Activated CD4-positive, alpha-beta T cell treated with anti-CD3 and anti-CD28 coated beads for 24 hours (primary cell): ENCODE measurements around the gene CREB3.

Experiments used
- DNase-seq, 2 donors: peaks; one replicate each; pipeline ENCODE4 v3.0.0-alpha.2; 2020; ENCODE audit warnings: low read depth in 2 of 2

CREB3 gene

DNA sequence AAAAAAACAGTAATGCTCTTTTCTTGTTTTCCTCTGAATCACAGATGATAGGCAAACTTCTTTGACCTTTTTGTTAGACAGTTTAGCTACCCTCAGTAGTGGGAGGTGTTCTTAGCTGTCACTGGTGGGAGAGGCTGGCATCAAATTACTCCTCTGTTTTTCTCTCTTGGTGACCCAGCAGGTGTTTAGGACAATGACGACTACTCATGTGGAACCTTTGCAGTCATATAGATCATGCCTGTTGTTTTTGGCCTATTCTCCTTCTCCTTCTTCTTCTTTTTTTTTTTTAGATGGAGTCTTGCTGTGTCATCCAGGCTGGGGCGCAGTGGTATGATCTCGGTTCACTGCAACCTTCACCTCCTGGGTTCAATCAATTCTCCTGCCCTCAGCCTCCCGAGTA is 43.6 kb downstream of the CREB3 start:
- no peak for DNase-seq

DNA sequence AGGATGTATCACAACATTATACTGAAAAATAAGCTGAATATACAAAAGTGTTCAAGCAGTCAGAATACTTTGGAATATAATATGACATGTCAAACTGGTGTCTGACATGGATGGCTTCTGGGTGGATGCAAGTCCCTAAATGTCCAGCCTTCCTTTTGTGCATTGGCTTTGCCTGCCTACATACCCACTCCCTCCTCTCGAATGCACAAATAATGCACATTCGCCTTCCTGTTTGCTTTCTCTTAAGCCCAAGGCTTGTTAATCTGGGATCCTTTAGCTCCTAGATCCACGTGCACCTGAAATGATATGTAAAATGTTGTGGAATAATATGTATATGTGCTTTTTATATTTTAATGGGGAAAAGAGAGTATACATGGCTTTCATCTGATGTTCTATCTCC is 46.0 kb downstream of the CREB3 start:
- no peak for DNase-seq

DNA sequence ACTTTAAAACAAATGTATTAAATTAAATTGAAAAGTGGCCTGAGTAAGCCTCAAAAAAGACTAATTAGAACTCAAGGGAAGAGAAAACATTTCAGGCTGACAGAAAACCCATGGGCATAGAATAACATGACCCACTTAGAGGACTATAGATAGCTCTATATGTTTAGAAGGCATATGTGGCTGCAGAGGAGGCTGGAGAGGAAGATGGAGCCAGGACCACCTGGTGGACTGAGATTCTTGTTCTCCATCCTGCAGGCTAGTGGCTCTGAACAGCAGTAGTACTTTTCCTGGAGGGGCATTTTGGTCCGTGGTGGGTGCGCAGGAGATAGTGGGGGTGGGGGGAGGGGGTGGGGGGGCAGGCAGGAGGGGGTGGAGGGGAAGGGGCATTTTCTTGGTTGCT is 48.6 kb downstream of the CREB3 start:
- DNase-seq = no peak

DNA sequence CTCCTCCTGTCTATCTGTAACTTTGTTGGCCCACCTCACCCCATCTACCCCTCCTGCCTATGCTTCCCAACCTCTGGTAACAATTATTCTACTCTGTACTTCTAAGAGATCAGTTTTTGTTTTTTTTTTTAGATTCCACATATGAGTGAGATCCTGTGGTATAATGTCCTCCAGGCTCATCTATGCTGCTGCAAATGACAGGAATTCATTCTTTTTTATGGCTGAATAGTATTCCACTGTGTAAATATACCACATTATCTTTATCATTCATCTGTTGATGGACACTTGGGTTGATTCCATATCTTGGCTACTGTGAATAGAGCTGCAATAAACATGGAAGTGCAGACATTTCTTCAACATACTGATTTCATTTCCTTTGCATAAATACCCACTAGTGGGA is 51.0 kb downstream of the CREB3 start:
- DNase-seq = no peak
